ENCODE results near the gene LRMDA.

DNA sequence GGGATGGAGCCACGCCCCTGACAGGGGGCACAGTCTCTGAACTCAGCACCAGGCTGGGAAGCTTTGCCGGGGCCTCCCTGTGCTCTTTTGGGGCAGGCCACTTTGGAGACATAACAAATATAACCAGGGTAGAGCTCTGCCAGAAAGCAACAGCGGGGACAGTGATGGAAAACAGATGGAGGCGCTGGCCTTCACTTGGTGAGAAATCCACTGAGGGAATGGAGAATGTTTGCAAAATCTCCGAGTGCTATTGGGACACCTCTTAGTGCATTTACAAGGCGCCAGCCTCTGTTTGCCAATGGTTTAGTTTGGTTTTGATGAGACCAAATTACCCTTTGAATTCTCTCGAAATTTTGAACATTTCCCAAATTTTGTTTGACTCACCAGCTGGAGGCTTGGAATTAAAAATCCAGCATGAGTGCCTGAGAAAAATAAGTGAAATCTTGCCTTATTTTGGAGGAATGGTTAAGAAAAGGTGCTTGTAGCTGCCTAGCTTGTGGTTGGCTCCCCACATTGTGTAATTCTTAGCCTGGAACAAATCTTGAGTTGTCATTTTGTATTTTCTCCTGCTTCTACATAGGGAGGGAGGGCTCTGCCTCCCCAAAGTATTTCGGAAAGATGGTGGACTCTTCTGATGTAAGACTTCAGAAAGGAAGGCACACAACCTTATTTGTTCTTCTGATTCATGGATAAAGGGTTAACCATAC is 980.5 kb downstream of the LRMDA start:
- TF ChIP-seq, protein P1, sequence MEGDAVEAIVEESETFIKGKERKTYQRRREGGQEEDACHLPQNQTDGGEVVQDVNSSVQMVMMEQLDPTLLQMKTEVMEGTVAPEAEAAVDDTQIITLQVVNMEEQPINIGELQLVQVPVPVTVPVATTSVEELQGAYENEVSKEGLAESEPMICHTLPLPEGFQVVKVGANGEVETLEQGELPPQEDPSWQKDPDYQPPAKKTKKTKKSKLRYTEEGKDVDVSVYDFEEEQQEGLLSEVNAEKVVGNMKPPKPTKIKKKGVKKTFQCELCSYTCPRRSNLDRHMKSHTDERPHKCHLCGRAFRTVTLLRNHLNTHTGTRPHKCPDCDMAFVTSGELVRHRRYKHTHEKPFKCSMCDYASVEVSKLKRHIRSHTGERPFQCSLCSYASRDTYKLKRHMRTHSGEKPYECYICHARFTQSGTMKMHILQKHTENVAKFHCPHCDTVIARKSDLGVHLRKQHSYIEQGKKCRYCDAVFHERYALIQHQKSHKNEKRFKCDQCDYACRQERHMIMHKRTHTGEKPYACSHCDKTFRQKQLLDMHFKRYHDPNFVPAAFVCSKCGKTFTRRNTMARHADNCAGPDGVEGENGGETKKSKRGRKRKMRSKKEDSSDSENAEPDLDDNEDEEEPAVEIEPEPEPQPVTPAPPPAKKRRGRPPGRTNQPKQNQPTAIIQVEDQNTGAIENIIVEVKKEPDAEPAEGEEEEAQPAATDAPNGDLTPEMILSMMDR (optimal IDR thresholded peaks at IDR 0.05 in 1 of 3, IDR thresholded peaks at IDR 0.05 in 1 of 3, conservative IDR thresholded peaks at IDR 0.05 in 1 of 3; ENCODE audit: extremely low read depth in 1 of 3, insufficient read depth in 2 of 3, low read length in 3 of 3) = no peak
- TF ChIP-seq EZH2 (IDR thresholded peaks at IDR 0.05; ENCODE audit: low read length) = no peak

Data from keratinocyte (primary cell).